ENCODE measurements around the gene LINGO4.

The LINGO4 gene

DNA sequence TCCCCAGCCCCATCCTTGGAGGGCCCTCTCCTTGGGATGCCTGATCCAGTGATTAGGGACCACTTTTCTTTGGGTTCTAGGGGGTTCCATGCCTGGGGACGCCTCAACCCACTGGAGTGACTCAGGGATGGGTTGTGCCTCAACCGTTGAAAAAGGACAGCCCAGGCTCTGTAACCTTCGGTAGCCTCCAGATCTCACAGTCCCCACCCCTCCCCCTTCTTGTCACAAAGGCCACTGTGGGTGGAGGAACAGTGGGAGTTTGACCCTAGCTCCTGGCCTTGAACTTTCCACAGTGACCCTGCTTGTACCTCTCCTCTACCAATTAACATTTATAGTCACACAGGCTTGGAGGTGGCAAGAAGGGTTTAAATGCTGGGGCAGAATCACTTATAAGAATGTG, 29.0 kb upstream of the LINGO4 start:
- DNase-seq (ENCODE audit: low read depth, low spot score): no peak

DNA sequence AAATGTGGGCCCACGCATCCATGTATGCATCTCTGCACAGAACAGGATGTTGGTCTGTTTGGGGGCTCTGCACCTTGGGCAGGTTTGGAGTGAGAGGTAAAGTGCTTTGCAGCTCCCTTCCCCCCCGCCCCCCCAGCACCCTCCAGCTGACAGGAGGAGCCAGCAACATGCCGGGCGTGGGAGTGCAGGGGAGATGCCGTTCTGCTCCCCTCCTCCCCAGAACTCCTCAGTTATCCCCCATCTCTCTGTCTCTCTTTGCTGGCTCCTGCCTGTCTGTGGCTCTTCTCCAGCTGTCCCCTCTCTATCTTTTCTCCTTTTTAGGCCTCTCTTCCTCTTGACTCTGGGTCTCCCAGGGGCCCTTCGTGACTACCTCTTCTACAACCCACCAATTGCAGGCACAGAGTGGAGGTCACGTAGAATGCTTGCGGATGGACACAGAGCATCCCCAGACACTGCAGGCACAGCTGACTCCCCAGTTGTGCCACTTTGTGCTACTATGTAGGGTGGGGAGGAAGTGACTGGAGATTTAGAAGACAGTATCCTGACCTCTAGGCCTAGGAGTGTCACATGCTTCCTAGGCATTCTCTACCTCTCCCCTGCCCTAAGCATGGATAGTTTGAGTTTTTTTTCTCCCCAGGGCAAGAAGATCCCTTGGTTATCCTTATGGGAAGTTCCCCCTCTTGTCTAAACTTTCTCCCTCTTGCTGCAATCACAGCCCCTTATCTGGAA, 28.1 kb upstream of the LINGO4 start:
- DNase-seq (ENCODE audit: low read depth, low spot score): no peak

DNA sequence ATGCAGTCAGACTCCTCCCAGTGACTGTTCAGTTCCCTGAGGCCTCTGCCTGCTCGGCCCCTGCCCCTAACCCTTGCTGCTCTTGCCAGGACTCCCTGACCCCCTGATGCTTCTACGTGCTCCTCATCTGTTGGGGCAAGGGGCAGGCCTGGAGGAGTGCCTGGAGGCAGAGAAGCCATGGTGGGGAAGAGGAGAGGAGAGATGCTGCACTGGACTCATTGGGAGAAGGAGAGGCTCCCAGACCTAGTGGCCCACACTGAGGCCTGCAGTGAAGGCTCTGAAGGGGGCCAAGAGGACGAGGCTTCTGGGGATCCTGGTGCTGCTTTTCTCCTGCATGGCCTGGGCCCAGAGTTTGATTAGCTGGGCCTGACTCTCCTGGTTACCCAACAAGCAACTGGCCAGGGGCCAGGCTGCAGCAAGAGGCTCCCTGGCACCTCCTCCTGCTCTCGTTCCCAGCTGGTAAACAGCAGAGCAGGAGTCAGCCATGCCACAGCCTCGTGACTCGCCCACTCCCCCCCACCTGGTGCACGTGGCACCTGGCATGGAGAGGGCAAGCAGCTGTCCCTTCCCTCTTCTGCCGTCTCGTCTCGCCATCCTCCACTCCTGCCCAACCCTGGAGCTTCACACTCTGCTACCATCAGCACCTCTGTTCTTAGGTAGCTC, 27.2 kb upstream of the LINGO4 start:
- no peak for DNase-seq (ENCODE audit: low read depth, low spot score)

DNA sequence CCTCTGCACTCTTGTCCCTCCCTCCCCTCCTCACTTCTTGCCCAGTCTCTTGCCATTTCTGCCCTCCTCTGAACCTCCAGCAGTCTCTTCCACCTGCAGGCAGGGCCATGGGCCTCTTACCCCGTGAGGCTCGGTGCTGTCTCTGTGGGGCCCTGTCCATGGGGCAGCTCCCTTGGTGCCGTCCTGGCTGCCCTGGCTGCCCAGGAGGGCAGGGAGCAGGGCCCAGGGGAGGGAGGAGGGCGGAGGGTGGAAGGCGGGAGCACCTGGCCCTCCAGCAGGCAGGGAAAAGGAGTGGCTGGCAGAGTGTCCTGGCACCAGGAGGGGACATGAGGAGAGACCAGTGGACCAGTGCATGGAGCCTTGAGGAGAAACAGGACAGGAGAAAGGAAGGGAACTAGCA, 26.4 kb upstream of the LINGO4 start, which contains the start of gene RORC:
Gene RORC, minus strand, starts transcription at position 198 of the 400 bp plus-strand sequence. Its CDS starts 38 bp downstream, at position 160.
- DNase-seq (ENCODE audit: low read depth, low spot score): no peak

DNA sequence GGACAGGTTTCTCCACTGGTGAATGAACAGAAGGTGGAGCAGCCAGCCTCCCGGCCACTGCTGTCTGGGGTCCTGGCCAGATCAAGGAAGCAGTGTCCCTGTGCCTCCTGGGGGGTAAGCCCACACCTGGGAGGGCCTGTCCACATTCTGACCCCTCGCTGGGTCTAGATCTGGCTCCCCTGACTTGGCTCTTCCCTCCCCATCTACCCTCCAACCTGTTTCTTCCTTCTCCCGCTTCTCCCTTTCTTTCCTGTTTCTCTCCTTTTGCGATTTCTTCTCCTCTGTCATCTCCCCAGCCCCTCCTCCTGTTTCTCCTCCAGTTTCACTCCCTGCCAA, 26.0 kb upstream of the LINGO4 start:
- no peak for DNase-seq (ENCODE audit: low read depth, low spot score)

DNA sequence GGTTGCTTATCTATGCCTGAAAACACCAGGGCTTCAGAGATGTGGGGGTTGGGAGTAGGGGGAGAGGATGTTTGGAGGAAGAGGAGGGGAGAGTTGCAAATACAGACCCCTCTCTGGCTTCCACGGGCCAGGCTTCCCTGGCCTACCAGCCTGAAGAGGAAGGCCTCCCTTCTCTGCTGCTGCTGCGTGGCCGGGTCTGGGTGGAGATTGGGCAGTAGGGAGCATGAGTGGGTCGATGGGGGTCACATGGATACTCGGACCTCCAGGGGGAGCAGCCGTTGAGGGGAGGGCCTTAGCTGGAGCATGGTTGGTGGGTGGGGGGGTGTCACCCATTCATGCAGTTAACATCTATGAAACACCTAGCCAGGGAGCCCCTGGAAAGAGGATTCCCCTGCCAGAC, 24.8 kb upstream of the LINGO4 start:
- DNase-seq (ENCODE audit: low read depth, low spot score): no peak

DNA sequence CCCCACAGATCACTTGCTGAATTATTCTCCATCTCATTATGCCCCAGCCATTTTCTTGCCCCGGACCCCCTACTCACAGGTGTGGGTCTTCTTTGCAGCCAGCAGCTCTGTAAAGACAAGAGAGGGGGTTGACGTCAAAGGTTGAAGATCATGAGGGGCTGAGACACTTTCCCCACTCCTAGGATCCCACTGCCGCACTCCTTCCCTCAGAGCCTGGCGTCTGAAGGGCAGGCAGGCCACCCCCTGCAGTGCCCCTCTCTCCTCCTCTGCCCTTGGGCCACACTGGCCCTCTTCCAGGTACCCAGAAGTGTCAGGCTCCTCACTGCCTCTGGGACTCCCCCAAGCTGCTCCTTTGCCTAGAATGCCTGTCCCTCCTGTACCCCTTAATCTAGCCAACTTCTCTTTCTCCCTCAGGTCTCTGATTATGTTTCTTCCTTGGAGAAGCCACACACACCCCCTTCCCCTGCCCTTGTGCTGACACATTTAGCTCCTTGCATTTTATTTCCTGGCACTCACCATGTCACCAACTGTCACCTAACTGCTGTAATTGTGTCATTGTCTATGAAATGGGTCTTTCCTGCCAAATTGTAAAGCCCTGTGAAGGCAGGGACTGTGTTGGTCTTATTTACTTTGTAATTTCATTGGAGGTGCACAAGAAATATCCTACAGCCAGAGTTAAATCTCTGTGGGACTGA, 24.3 kb upstream of the LINGO4 start:
- no peak for DNase-seq (ENCODE audit: low read depth, low spot score)

DNA sequence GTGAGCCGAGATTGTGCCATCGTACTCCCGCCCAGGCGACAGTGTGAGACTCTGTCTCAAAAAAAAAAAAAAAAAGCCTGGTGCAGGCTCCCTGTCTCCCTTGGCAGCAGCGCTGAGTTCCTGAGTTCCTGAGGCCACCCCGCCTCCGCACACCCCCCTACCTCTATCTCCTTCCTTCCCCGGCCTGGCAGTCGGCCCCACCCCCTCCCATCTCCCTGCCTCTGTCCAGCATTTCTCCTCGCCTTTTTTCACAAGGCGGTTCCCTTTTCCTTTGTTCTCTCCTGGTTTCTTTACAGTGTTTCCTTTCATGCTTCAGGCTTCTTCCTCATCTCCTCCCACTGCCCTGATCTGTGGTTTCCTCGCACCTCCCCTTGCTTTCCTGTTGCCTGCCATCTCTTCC, 23.7 kb upstream of the LINGO4 start:
- DNase-seq (ENCODE audit: low read depth, low spot score): no peak

DNA sequence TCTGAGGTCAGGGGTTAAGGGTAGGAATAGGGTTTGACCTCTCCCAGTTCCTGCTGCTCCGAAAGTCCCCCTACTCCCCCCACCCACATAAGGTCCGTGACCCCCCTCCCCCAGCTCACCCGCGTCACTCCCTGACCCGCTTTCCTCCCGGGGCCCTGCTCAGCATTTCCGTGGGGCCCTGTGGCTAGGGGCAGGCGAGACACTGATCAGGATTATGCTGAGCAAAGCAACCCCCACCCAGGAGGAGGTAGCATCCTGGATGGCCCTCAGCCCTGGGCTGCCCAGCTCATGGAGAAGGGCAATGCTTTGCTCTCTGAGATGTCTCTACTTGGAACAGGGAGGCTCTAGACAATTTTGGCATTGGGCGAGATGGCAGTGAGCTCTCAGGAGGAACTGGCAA, 22.6 kb upstream of the LINGO4 start:
- no peak for DNase-seq (ENCODE audit: low read depth, low spot score)

DNA sequence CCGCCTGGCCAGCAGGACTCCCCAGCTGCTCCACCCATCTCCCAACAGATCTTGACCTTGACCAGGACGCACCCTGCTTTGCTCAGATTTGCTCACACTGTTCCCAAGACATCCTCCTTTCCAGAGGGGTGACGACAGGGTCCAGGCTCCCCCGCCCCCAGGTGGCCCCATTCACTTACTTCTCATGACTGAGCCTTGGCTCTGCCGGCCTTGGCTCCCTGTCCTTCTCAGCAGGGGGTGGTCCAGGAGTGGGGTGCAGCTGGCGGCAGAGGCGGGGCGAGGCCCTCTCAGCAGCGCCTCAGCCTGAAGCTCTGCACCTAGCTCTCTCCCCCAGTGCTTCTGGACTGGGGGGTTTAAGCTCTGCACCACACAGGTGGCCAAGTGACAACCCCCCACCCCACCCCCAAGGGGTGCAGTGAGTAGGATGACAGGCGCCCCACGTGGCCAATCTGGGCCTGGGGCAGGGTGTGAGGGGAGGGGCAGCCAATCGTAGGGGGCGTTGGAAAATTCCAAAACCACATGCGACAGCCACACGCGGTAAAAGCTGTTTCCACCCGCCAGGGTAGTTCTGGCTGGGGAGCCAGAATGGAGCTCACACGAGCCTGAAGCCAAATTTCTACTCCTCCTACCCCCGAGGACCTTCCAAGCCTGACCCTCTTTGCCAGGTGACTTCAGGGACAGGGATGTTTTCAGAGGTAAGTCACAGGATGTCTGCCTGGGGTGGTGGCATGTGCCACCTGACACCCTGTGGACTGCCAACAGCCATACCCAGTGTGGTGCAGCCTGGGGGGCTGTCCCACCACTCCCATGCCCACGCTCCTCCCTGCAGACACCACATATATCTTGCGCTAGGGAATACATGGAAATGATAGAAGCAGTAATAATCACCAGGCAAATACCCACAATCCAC, 20.8 kb upstream of the LINGO4 start:
- DNase-seq (ENCODE audit: low read depth, low spot score): no peak

DNA sequence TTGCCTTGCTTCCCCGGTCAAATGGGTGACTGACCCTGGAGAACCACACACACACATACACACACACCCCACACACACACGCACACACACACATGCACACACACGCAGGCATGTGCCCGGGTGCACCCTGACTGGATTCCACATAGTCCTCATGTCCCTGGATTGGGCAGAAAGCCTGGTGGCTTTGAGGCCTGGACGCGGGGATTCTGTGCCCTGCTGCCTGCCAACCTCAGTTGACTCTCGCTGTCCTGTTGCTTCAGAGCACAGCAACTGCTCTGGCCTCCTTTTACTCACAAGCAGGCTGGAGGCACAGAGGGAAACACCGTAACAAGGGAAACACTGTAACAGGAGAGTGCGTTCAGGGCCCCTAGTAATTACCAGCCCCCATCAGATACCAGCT, 20.0 kb upstream of the LINGO4 start:
- no peak for DNase-seq (ENCODE audit: low read depth, low spot score)

DNA sequence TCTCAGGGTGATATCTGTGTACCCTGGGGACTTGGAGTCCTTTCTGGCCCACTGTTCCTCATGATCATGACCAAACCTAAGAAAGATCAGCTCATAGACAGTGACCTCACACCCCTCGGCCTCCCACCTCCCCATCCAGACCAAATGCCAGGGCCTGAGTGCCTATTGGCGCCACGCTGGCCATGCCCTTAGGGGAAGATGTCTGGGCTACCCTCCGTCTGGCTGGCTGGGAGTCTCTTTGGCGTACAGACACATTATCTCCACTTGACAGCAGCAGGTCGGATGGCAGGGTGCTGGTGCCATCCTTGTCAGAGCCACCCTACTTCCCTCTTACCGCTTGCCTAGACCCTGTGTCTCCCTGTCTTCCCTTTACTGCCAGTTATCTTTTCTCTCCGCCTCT, 18.0 kb upstream of the LINGO4 start:
- DNase-seq (ENCODE audit: low read depth, low spot score): no peak

DNA sequence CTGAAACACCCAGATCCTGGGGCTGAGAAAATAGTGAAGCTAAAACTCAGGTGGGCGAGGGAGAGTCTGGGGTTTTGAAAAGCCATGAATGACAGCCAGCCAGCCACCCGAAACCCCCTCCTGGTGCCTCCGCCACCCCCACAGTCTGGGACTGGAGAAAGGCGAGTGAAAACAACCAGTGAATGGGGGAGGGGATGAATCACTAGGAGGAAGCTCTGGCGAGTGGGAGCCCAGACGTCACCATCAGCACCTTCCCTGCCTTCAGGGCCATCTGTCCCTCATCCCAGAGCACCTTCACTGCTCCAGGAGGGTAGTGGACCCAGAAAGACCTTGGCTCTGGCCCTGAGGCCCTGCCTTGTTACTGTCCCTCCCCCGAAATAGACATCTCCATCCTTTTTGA, 17.2 kb upstream of the LINGO4 start:
- no peak for DNase-seq (ENCODE audit: low read depth, low spot score)

DNA sequence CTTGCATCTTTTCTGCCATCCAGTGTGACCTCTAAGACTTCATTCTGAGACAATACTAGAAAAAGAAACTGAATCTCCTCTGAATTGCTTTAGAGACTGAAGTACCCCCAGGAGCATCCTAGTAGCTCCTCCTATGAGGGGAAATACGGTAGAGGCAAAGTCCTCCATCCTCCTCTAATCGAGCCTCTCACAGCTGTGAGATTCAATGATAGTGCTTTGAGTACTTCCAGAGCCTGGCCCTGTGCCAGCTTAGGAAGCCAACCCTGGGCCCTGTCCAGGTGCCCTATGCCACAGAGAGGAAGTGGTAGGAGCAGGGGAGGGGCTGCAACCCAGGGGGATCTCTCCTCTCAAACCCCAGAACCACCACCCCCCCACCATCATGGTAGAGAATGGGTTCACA, 15.7 kb upstream of the LINGO4 start:
- no peak for DNase-seq (ENCODE audit: low read depth, low spot score)

DNA sequence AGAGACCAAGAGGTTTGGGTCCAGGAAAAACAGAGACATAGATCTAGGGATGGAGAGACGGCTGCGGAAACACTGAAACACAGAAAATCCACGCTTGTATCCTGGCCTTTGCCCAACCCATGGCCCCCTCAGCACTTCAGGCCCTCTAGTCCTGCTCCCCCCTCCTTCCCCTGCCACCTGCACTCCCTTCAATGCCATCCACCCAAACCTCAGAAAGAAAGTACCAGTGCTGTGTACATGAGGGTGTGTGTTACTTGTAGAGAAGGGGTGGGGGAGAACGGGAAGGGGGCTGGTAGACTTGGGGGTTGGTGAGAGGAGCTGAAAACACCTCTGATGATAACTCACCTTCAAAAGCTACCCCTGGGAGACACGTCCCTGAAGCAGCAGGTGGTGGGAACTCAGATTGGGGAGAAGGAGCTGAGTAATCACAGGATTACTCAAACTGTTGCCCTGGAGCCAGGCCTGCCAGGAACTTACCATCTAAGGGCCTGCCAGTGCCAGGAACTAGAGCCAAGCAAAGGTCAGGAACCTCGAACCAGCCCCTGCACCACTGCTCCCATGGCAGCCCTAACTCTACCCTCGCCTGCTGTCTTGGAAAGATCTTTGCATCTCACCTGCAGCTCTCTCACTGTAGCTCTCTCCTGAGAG, 14.9 kb upstream of the LINGO4 start:
- DNase-seq (ENCODE audit: low read depth, low spot score): no peak

DNA sequence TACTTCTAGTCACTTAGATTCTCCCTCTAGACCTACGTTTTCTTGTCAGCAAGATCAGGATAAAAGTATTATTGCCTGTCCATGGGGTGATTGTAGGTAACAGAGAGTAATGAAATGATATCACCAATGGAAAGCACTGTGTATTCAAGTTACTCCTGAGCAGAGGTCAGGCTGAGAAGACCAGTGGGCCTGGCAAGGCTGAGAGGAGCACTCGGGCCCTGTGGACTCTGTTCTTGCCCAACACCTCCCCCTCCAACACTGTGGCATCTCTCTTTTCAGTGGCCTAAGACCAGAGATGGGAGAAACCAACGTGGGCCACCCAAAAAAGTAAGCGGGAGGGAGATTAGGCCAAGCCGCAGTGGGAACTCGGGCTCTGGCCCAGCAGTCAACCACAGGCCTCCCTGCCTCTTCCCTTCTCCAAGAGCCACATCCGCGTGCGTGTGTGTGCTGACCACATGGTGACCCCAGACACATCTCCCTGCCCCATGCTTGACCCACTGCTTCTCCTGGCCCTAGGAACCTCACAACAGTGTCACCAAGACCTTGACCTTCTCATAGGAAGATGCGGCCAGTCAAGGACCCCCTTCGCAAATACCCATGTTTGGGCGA, 14.1 kb upstream of the LINGO4 start:
- DNase-seq (ENCODE audit: low read depth, low spot score): no peak

DNA sequence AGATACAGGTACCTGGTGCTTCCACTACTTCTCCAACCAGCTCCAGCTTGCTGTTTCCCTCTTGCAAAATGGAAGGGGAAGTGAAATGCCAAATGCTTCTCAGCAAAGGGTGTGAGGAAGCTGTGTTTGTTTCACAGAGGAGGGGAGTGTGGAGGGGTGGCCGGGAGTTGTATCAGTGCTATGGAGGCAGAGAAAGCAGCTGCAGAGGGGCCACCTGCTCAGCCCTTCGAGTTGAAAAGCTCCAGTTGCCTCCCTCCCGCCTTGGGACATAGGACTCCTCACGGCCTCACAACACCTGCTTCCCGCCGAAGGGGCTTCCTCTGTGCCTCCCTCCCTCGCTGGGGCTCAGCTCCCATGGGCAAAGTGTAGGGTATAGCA, 12.1 kb upstream of the LINGO4 start:
- DNase-seq (ENCODE audit: low read depth, low spot score): no peak

DNA sequence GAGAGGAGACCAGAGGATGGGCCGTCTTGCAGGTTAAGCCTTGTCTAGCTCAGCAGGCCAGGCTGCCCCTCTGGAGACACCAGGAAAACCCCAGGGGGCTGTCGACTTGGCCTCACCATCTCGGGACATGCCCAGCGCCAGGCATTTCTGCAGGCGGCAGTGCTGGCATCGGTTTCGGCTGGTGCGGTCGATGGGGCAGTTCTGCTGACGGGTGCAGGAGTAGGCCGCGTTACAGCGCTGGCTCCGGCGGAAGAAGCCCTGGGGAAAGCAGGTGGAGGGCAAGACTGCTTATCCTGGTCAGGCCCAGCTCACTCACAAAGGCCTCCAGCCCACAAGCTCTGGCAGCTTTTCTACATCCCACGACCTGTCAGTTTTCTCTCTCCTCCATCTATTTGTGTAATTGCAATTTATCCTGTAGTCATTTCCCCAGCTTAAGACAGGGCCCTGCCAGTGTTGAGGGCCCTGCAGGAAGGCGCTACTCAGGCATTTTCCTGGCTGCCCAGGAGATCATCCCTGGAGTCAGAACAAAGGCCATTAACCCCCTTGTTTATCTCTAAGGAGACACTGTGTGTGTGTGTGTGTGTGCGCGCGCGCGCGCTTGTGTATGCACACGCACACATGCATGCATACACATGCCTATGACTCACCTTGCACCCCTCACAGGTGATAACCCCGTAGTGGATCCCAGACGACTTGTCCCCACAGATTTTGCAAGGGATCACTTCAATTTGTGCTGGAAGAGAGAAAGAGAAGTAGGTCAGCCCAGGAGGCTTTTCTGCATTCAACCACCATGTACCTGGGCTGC, 11.5 kb upstream of the LINGO4 start:
- DNase-seq (ENCODE audit: low read depth, low spot score): no peak

DNA sequence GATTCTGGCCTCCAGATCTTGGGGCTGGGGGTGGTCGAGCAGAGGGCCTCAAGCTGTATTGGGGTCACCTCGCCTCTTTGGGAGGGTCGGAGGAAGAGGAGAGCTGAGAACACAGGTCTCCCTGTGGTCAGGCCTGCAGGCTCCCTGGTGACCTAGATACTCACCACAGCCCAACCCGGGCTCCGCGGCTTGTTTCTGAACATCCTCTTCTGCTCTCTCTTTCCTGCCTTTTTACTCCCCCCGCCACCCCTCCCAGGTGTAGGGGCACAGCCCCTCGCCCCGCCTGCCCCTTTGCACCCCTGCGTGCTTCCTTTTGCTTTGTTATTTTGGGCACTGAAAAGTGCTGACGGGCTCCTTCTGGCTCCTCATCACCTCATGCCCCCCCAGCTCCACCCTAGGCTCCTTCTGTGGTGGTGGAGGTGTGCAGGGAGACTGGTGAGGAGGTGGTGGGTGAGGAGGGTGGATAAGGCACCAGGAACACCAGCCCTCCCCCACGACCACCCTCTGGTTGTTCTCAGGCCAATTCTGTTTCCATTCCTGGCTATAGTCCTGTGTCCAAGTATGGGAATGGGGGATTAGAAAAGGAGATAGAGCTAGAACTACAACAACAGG, 10.6 kb upstream of the LINGO4 start:
- no peak for DNase-seq (ENCODE audit: low read depth, low spot score)

Data from activated CD4-positive, CD25-positive, alpha-beta regulatory T cell treated with anti-CD3 and anti-CD28 coated beads, Interleukin-2, amount 50 U/mL, for 16 hours (primary cell).